22Rv1 (cell line): ENCODE measurements around the gene CDC37.

Experiments used
- ZFX ChIP-seq: fragments of 450-650 bp; IDR thresholded peaks from 2 replicates; pipeline ENCODE4 v1.6.1; 2017; ENCODE audit warnings: antibody characterized with exemption, borderline replicate concordance
- TF ChIP-seq, protein P1 (sequence below): fragments of 450-650 bp; IDR thresholded peaks from 2 replicates; pipeline ENCODE4 v1.5.1; 2017; ENCODE audit warnings: mild to moderate bottlenecking

DNA sequence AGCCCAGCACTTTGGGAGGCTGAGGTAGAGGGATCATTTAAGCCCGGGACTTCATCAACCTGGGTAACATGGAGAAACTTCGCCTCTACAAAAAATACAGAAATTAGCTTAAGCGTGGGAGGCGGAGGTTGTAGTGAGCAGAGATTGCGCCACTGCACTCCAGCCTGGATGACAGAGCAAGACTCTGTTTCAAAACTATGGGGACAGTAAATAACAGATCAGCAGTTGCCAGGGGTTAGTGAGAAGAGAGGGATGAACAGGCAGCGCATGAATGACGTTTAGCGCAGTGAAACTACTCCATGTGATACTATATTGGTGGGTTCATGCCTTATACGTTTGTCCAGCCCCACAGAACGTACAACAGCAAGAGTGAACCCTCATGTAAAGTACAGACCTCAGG is 56.8 kb downstream of the CDC37 start:
- TF ChIP-seq, protein P1, sequence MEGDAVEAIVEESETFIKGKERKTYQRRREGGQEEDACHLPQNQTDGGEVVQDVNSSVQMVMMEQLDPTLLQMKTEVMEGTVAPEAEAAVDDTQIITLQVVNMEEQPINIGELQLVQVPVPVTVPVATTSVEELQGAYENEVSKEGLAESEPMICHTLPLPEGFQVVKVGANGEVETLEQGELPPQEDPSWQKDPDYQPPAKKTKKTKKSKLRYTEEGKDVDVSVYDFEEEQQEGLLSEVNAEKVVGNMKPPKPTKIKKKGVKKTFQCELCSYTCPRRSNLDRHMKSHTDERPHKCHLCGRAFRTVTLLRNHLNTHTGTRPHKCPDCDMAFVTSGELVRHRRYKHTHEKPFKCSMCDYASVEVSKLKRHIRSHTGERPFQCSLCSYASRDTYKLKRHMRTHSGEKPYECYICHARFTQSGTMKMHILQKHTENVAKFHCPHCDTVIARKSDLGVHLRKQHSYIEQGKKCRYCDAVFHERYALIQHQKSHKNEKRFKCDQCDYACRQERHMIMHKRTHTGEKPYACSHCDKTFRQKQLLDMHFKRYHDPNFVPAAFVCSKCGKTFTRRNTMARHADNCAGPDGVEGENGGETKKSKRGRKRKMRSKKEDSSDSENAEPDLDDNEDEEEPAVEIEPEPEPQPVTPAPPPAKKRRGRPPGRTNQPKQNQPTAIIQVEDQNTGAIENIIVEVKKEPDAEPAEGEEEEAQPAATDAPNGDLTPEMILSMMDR: no peak
- TF ChIP-seq ZFX: no peak
